HEK293 (cell line): Measurements from ENCODE around the gene CCL24.

Experiments used
- GLI4 ChIP-seq: fragments of 450-650 bp; formaldehyde crosslinking; IDR thresholded peaks from 2 replicates; pipeline ENCODE4 v1.5.1; 2016; ENCODE audit warnings: missing biosample characterization, missing genetic modification characterization
- MYNN ChIP-seq: fragments of 450-650 bp; formaldehyde crosslinking; IDR thresholded peaks from 2 replicates; pipeline ENCODE4 v1.5.1; 2016; ENCODE audit warnings: missing biosample characterization, missing genetic modification characterization, borderline replicate concordance
- SP2 ChIP-seq: fragments of 450-650 bp; formaldehyde crosslinking; IDR thresholded peaks from 2 replicates; pipeline ENCODE4 v1.5.1; 2016; ENCODE audit warnings: missing biosample characterization, missing genetic modification characterization
- ZNF202 ChIP-seq: fragments of 450-650 bp; formaldehyde crosslinking; IDR thresholded peaks from 2 replicates; pipeline ENCODE4 v1.5.1; 2016; ENCODE audit warnings: missing biosample characterization, missing genetic modification characterization, borderline replicate concordance
- ZNF501 ChIP-seq: fragments of 450-650 bp; formaldehyde crosslinking; IDR thresholded peaks from 2 replicates; pipeline ENCODE4 v1.5.1; 2016; ENCODE audit warnings: missing biosample characterization, missing genetic modification characterization
- ZNF555 ChIP-seq: fragments of 450-650 bp; formaldehyde crosslinking; conservative IDR thresholded peaks from 2 replicates; pipeline ENCODE4 v1.5.1; 2017; ENCODE audit warnings: missing biosample characterization, mild to moderate bottlenecking, missing genetic modification characterization, inconsistent platforms
- ZNF596 ChIP-seq: fragments of 450-650 bp; IDR thresholded peaks from 2 replicates; pipeline ENCODE4 v1.5.0; 2018; ENCODE audit warnings: missing biosample characterization, mild to moderate bottlenecking, missing genetic modification characterization, moderate library complexity
- ZSCAN30 ChIP-seq: fragments of 450-650 bp; IDR thresholded peaks from 2 replicates; pipeline ENCODE4 v1.5.1; 2018; ENCODE audit warnings: missing biosample characterization, mild to moderate bottlenecking, missing genetic modification characterization, moderate library complexity
- ZXDB ChIP-seq: fragments of 450-650 bp; formaldehyde crosslinking; IDR thresholded peaks from 2 replicates; pipeline ENCODE4 v1.5.1; 2016; ENCODE audit warnings: missing biosample characterization, missing genetic modification characterization
- TF ChIP-seq, protein P1 (sequence below): fragments of 450-650 bp; formaldehyde crosslinking; IDR thresholded peaks from 2 replicates; pipeline ENCODE4 v1.5.1; 2016; ENCODE audit warnings: missing biosample characterization, missing genetic modification characterization, borderline replicate concordance
- TF ChIP-seq, protein P2 (sequence below): fragments of 450-650 bp; formaldehyde crosslinking; IDR thresholded peaks from 2 replicates; pipeline ENCODE4 v1.5.1; 2017; ENCODE audit warnings: missing biosample characterization, missing genetic modification characterization
- TF ChIP-seq, protein P3 (sequence below): fragments of 450-650 bp; formaldehyde crosslinking; conservative IDR thresholded peaks from 2 replicates; pipeline ENCODE4 v1.5.1; 2016; ENCODE audit warnings: low read depth, missing biosample characterization, missing genetic modification characterization
- TF ChIP-seq, protein P4 (sequence below): fragments of 450-650 bp; formaldehyde crosslinking; IDR thresholded peaks from 2 replicates; pipeline ENCODE4 v1.5.1; 2016; ENCODE audit warnings: missing biosample characterization, missing genetic modification characterization
- TF ChIP-seq, protein P5 (sequence below): fragments of 450-650 bp; formaldehyde crosslinking; IDR thresholded peaks from 2 replicates; pipeline ENCODE4 v1.5.1; 2016; ENCODE audit warnings: missing biosample characterization, missing genetic modification characterization

DNA sequence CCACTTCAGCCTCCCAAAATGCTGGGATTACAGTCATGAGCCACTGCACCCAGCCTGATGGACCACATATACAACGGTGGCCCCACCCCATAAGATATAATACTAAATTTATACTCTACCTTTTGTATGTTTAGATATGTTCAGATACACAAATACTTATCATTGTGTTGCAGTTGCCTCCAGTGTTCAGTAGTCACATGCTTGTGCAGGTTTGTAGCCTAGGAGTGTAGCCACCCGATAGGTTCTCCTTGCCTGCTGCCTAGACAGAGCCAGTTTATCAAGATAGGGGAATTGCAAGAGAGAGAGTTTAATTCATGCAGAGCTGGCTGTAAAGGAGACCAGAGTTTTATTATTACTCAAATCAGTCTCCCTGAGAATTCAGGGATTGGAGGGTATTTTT is 9.6 kb downstream of the CCL24 start:
- TF ChIP-seq SP2 (tag by site-specific recombination) = no peak
- TF ChIP-seq, protein P1, sequence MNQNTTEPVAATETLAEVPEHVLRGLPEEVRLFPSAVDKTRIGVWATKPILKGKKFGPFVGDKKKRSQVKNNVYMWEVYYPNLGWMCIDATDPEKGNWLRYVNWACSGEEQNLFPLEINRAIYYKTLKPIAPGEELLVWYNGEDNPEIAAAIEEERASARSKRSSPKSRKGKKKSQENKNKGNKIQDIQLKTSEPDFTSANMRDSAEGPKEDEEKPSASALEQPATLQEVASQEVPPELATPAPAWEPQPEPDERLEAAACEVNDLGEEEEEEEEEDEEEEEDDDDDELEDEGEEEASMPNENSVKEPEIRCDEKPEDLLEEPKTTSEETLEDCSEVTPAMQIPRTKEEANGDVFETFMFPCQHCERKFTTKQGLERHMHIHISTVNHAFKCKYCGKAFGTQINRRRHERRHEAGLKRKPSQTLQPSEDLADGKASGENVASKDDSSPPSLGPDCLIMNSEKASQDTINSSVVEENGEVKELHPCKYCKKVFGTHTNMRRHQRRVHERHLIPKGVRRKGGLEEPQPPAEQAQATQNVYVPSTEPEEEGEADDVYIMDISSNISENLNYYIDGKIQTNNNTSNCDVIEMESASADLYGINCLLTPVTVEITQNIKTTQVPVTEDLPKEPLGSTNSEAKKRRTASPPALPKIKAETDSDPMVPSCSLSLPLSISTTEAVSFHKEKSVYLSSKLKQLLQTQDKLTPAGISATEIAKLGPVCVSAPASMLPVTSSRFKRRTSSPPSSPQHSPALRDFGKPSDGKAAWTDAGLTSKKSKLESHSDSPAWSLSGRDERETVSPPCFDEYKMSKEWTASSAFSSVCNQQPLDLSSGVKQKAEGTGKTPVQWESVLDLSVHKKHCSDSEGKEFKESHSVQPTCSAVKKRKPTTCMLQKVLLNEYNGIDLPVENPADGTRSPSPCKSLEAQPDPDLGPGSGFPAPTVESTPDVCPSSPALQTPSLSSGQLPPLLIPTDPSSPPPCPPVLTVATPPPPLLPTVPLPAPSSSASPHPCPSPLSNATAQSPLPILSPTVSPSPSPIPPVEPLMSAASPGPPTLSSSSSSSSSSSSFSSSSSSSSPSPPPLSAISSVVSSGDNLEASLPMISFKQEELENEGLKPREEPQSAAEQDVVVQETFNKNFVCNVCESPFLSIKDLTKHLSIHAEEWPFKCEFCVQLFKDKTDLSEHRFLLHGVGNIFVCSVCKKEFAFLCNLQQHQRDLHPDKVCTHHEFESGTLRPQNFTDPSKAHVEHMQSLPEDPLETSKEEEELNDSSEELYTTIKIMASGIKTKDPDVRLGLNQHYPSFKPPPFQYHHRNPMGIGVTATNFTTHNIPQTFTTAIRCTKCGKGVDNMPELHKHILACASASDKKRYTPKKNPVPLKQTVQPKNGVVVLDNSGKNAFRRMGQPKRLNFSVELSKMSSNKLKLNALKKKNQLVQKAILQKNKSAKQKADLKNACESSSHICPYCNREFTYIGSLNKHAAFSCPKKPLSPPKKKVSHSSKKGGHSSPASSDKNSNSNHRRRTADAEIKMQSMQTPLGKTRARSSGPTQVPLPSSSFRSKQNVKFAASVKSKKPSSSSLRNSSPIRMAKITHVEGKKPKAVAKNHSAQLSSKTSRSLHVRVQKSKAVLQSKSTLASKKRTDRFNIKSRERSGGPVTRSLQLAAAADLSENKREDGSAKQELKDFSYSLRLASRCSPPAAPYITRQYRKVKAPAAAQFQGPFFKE (tag by site-specific recombination) = no peak
- no peak for TF ChIP-seq MYNN (tag by site-specific recombination)
- TF ChIP-seq, protein P2, sequence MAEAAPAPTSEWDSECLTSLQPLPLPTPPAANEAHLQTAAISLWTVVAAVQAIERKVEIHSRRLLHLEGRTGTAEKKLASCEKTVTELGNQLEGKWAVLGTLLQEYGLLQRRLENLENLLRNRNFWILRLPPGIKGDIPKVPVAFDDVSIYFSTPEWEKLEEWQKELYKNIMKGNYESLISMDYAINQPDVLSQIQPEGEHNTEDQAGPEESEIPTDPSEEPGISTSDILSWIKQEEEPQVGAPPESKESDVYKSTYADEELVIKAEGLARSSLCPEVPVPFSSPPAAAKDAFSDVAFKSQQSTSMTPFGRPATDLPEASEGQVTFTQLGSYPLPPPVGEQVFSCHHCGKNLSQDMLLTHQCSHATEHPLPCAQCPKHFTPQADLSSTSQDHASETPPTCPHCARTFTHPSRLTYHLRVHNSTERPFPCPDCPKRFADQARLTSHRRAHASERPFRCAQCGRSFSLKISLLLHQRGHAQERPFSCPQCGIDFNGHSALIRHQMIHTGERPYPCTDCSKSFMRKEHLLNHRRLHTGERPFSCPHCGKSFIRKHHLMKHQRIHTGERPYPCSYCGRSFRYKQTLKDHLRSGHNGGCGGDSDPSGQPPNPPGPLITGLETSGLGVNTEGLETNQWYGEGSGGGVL (tag by site-specific recombination) = no peak
- TF ChIP-seq ZSCAN30 (tag by site-specific recombination) = no peak
- no peak for TF ChIP-seq GLI4 (tag by site-specific recombination)
- TF ChIP-seq ZNF202 = no peak
- TF ChIP-seq, protein P3, sequence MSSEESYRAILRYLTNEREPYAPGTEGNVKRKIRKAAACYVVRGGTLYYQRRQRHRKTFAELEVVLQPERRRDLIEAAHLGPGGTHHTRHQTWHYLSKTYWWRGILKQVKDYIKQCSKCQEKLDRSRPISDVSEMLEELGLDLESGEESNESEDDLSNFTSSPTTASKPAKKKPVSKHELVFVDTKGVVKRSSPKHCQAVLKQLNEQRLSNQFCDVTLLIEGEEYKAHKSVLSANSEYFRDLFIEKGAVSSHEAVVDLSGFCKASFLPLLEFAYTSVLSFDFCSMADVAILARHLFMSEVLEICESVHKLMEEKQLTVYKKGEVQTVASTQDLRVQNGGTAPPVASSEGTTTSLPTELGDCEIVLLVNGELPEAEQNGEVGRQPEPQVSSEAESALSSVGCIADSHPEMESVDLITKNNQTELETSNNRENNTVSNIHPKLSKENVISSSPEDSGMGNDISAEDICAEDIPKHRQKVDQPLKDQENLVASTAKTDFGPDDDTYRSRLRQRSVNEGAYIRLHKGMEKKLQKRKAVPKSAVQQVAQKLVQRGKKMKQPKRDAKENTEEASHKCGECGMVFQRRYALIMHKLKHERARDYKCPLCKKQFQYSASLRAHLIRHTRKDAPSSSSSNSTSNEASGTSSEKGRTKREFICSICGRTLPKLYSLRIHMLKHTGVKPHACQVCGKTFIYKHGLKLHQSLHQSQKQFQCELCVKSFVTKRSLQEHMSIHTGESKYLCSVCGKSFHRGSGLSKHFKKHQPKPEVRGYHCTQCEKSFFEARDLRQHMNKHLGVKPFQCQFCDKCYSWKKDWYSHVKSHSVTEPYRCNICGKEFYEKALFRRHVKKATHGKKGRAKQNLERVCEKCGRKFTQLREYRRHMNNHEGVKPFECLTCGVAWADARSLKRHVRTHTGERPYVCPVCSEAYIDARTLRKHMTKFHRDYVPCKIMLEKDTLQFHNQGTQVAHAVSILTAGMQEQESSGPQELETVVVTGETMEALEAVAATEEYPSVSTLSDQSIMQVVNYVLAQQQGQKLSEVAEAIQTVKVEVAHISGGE = no peak
- no peak for TF ChIP-seq ZNF555
- TF ChIP-seq, protein P4, sequence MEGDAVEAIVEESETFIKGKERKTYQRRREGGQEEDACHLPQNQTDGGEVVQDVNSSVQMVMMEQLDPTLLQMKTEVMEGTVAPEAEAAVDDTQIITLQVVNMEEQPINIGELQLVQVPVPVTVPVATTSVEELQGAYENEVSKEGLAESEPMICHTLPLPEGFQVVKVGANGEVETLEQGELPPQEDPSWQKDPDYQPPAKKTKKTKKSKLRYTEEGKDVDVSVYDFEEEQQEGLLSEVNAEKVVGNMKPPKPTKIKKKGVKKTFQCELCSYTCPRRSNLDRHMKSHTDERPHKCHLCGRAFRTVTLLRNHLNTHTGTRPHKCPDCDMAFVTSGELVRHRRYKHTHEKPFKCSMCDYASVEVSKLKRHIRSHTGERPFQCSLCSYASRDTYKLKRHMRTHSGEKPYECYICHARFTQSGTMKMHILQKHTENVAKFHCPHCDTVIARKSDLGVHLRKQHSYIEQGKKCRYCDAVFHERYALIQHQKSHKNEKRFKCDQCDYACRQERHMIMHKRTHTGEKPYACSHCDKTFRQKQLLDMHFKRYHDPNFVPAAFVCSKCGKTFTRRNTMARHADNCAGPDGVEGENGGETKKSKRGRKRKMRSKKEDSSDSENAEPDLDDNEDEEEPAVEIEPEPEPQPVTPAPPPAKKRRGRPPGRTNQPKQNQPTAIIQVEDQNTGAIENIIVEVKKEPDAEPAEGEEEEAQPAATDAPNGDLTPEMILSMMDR (tag by site-specific recombination) = no peak
- no peak for TF ChIP-seq ZNF501
- TF ChIP-seq, protein P5, sequence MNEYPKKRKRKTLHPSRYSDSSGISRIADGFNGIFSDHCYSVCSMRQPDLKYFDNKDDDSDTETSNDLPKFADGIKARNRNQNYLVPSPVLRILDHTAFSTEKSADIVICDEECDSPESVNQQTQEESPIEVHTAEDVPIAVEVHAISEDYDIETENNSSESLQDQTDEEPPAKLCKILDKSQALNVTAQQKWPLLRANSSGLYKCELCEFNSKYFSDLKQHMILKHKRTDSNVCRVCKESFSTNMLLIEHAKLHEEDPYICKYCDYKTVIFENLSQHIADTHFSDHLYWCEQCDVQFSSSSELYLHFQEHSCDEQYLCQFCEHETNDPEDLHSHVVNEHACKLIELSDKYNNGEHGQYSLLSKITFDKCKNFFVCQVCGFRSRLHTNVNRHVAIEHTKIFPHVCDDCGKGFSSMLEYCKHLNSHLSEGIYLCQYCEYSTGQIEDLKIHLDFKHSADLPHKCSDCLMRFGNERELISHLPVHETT (tag by site-specific recombination) = no peak
- TF ChIP-seq ZNF596 = no peak
- no peak for TF ChIP-seq ZXDB
